ENCODE data around the gene LRFN3. TPM values are rescaled to one million over a fixed set of nuclear protein-coding genes. Genes with fewer than 3 reads are reported as not detected.
A peak's percentile ranks its signal among the peaks of the same experiment; 100 is the strongest.

LRFN3 gene
- total and polyA plus RNA-seq, 2 of the 13 experiments (the other 11 are each of a cell fraction or from before 2014, with no cell fraction given): 0.74 to 1.6 TPM

- TF ChIP-seq FOXP4 (CRISPR knock-in tag; IDR thresholded peaks at IDR 0.05) (peak; percentile 53; the same call in 1 of the 2 replicates), USF2 (IDR thresholded peaks at IDR 0.05; ENCODE audit: low read depth, low read length) (peak; percentile 53), USF2 (CRISPR knock-in tag; IDR thresholded peaks at IDR 0.05; ENCODE audit: borderline replicate concordance) (peak; percentile 68), ZNF205 (CRISPR knock-in tag; IDR thresholded peaks at IDR 0.05) (no peak; the same call in 1 of the 2 replicates), ZFP36 (IDR thresholded peaks at IDR 0.05; ENCODE audit: borderline replicate concordance, low read depth, low read length, partially characterized antibody) (no peak), ZNF572 (CRISPR knock-in tag; IDR thresholded peaks at IDR 0.05) (no peak; the same call in 1 of the 2 replicates), MBD4 (IDR thresholded peaks at IDR 0.05; ENCODE audit: borderline replicate concordance, low read length) (no peak), AHR (CRISPR knock-in tag; IDR thresholded peaks at IDR 0.05) (peak; percentile 70; the same call in 1 of the 2 replicates), CERS6 (CRISPR knock-in tag; IDR thresholded peaks at IDR 0.05) (no peak), ZFYVE20 (CRISPR knock-in tag; IDR thresholded peaks at IDR 0.05; ENCODE audit: borderline replicate concordance, low read depth) (no peak), REXO4 (CRISPR knock-in tag; IDR thresholded peaks at IDR 0.05; ENCODE audit: borderline replicate concordance) (no peak), HDAC2 (CRISPR knock-in tag; IDR thresholded peaks at IDR 0.05) (peak; percentile 85), CREM (IDR thresholded peaks at IDR 0.05) (peak; percentile 92), CREM (CRISPR knock-in tag; IDR thresholded peaks at IDR 0.05) (0 out of 2 replicates have a peak, but pooled peaks have one; percentile 15), ZBTB39 (CRISPR knock-in tag; IDR thresholded peaks at IDR 0.05) (no peak), ZNF552 (CRISPR knock-in tag; IDR thresholded peaks at IDR 0.05; ENCODE audit: borderline replicate concordance) (no peak), ZBTB34 (CRISPR knock-in tag; IDR thresholded peaks at IDR 0.05) (no peak), ZNF292 (CRISPR knock-in tag; IDR thresholded peaks at IDR 0.05; ENCODE audit: borderline replicate concordance, low read depth) (peak; percentile 77), ZNF569 (CRISPR knock-in tag; IDR thresholded peaks at IDR 0.05; ENCODE audit: borderline replicate concordance) (no peak), ZFP90 (CRISPR knock-in tag; IDR thresholded peaks at IDR 0.05; ENCODE audit: borderline replicate concordance) (peak; percentile 32; the same call in 1 of the 2 replicates), CBX5 (CRISPR knock-in tag; IDR thresholded peaks at IDR 0.05; ENCODE audit: borderline replicate concordance) (peak; percentile 85; the same call in 1 of the 2 replicates)
Observed at GRCh38 chr19:35931161-35931873, 4.9 kb upstream of the LRFN3 start (continued).

Measured in HepG2 (cell line).